Lung (tissue), 12 donors: ENCODE measurements around the gene CCDC30. TPM values are rescaled to one million over a fixed set of nuclear protein-coding genes. Genes with fewer than 3 reads are reported as not detected.

Source experiments
- ATAC-seq: fragments of 200-7000 bp; cut with Tn5 transposase; one replicate; pipeline ENCODE4 v1.9.1; 2020; ENCODE audit warnings: moderate number of reproducible peaks; ENCODE audit not compliant: insufficient read depth, low FRiP score
- DNase-seq, 3 donors: peaks; one replicate each; pipeline ENCODE4 v3.0.0-alpha.2; 2013 to 2017
- H3K27ac ChIP-seq, 2 donors: one replicate each; pipeline ENCODE4 v1.5.1; 2013; ENCODE audit warnings: mild to moderate bottlenecking in 2 of 2, moderate library complexity in 2 of 2, control low read depth in 1 of 2, inconsistent platforms in 1 of 2, low read depth in 1 of 2, low read length in 1 of 2
- H3K27me3 ChIP-seq, 3 donors: one replicate each; pipeline ENCODE4 v1.5.1; 2013; ENCODE audit warnings: low read length in 2 of 3; ENCODE audit not compliant: control insufficient read depth in 3 of 3, insufficient read depth in 3 of 3
- H3K36me3 ChIP-seq, 4 donors: one replicate each; pipeline ENCODE4 v1.5.1; 2013; ENCODE audit warnings: low read length in 4 of 4, mild to moderate bottlenecking in 1 of 4, moderate library complexity in 1 of 4; ENCODE audit not compliant: control insufficient read depth in 4 of 4, insufficient read depth in 4 of 4
- H3K4me1 ChIP-seq, 5 donors: one replicate each; pipeline ENCODE4 v1.5.1; 2013; ENCODE audit warnings: low read length in 5 of 5, mild to moderate bottlenecking in 2 of 5, moderate library complexity in 1 of 5; ENCODE audit not compliant: control insufficient read depth in 5 of 5, insufficient read depth in 5 of 5
- H3K4me3 ChIP-seq: one replicate; pipeline ENCODE4 v1.5.1; 2013; ENCODE audit warnings: mild to moderate bottlenecking, control low read depth, moderate library complexity
- H3K9ac ChIP-seq, 2 donors: one replicate each; pipeline ENCODE4 v1.5.1; 2013; ENCODE audit warnings: low read length in 2 of 2, control low read depth in 1 of 2; ENCODE audit not compliant: insufficient read depth in 1 of 2
- H3K9me3 ChIP-seq, 4 donors: one replicate each; pipeline ENCODE4 v1.5.1; 2013; ENCODE audit warnings: low read length in 3 of 4, mild to moderate bottlenecking in 1 of 4, moderate library complexity in 1 of 4; ENCODE audit not compliant: control insufficient read depth in 4 of 4, insufficient read depth in 3 of 4
- CTCF ChIP-seq: IDR thresholded peaks from 2 replicates; pipeline ENCODE4 v1.5.1; 2012; ENCODE audit warnings: mild to moderate bottlenecking; ENCODE audit errors: control extremely low read depth, extremely low read depth
- WGBS, 2 donors: extraction: QIAGEN DNeasy Blood & Tissue Kit; methylation state at CpG; one replicate each; pipeline ENCODE4 v1.1.7; 2013; 5-methylcytosine and 5-hydroxymethylcytosine counted together
- polyA plus RNA-seq, 2 donors: library from polyadenylated mRNA; stranded (reverse); fragments of 200-250 nt; gene quantifications; one replicate each; pipeline ENCODE4 v1.2.1, GENCODE V29; 2013
- total RNA-seq, 2 donors: library from RNA; depleted of rRNA in 1 of 2; stranded (reverse); fragments of >200 nt in 1 of 2; gene quantifications; one replicate each; pipeline ENCODE4 v1.2.1, GENCODE V29; 2014 to 2021
- donor health status: control.
- donor health status: control.
- donor health status: Bipolar disorder and iron deficiency.
- donor health status: healthy.
- donor health status: DM: yes; HTN: yes; CAD: no.

CCDC30 gene
- total and polyA plus RNA-seq, 4 donors: 1.5 to 21.4 (median 9.2) TPM

GRCh38 chr1:42692461-42692860 is 229.4 kb downstream of the CCDC30 start:
- DNase-seq (no peak), ATAC-seq (no peak)
- peaks cover 7 to 30% (median 13%) of the 10 kb centered on the region in 4 donors for H3K36me3 ChIP-seq
- H3K9me3 ChIP-seq: no peaks in the 10 kb centered on the region
- peaks cover 2 to 15% (median 6%) of the 10 kb centered on the region in 5 donors for H3K4me1 ChIP-seq
- H3K27ac ChIP-seq: no peak overlapping the region
- WGBS, 2 donors: 39 to 69% methylated on average over 5 of the region's 5 CpGs
- no peak overlapping the region for H3K4me3 ChIP-seq
- H3K27me3 ChIP-seq: no peaks in the 10 kb centered on the region
- TF ChIP-seq CTCF: no peak
- no peak overlapping the region for H3K9ac ChIP-seq

GRCh38 chr1:42692911-42693310 is 229.8 kb downstream of the CCDC30 start:
- Histone ChIP-seq H3K4me3 (no peak overlapping the region), H3K36me3 (peaks cover 8 to 32% (median 13%) of the 10 kb centered on the region in 4 donors), H3K9me3 (no peaks in the 10 kb centered on the region), H3K27ac (no peak overlapping the region), H3K9ac (no peak overlapping the region), H3K27me3 (no peaks in the 10 kb centered on the region), H3K4me1 (peaks cover 2 to 11% (median 5%) of the 10 kb centered on the region in 5 donors)
- no peak for TF ChIP-seq CTCF
- DNase-seq (no peak), ATAC-seq (no peak)
- WGBS, 2 donors: 64 to 81% methylated on average over 2 of the region's 2 CpGs

- Histone ChIP-seq H3K27ac (no peak overlapping the region), H3K9me3 (no peaks in the 10 kb centered on the region), H3K4me3 (no peak overlapping the region), H3K9ac (no peak overlapping the region), H3K4me1 (peaks cover 0 to 2% (median 0%) of the 10 kb centered on the region in 5 donors), H3K36me3 (peaks cover 13 to 66% (median 32%) of the 10 kb centered on the region in 4 donors), H3K27me3 (no peaks in the 10 kb centered on the region)
- DNase-seq (no peak), ATAC-seq (no peak)
- 87 to 88% methylated on average over 4 of the region's 4 CpGs for WGBS, 2 donors
- no peak for TF ChIP-seq CTCF
Measured at GRCh38 chr1:42698081-42698813, 235.2 kb downstream of the CCDC30 start.
